ENCODE measurements around the gene C1orf52. TPM values are rescaled to one million over a fixed set of nuclear protein-coding genes. Genes with fewer than 3 reads are reported as not detected.

The C1orf52 gene
- total and polyA plus RNA-seq, 2 of the 13 experiments (the other 11 are each of a cell fraction or from before 2014, with no cell fraction given): 19.4 to 27.4 TPM

DNA sequence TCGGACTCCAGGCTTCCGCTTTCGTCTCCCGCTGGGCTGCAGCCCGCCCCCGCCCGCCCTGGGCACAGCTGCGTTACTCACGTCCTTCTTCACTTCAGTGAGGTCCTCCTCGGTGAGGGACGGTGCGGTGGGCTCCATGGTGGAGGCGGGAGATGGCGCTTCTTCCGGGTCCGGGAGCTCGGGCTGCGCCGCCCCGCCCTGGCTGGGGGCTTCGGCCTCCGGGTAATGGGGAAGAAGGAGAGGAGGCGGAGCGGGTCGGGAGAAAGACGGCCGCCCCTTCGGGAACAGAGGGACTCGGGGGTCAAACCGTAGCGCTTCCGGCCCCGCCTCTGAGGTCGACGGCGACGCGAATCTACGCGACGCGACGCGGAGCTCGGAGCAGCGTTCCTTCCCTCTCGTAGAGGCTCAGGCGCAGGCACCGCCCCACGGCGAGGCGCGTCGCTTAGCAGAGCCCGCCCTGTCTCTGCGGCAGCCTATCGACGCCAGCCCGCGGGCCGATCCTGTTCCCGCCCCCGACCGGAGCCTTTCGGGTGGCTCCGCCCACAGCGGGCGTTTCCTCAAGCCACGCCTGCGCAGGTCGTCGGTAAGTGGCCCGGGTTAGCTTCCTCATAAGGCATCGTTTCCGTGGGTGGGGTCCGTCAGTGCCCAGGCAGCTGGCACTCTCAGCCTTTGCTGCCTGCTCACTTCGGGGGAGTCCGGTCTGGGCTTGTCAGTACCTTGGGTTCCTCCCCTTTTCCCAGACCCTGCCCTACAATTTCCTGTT is 16.9 kb upstream of the C1orf52 start, which contains the start of gene BCL10 (continued):
- TF ChIP-seq, protein P1, sequence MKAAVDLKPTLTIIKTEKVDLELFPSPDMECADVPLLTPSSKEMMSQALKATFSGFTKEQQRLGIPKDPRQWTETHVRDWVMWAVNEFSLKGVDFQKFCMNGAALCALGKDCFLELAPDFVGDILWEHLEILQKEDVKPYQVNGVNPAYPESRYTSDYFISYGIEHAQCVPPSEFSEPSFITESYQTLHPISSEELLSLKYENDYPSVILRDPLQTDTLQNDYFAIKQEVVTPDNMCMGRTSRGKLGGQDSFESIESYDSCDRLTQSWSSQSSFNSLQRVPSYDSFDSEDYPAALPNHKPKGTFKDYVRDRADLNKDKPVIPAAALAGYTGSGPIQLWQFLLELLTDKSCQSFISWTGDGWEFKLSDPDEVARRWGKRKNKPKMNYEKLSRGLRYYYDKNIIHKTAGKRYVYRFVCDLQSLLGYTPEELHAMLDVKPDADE (CRISPR knock-in tag; IDR thresholded peaks at IDR 0.05): no peak
- TF ChIP-seq NCOA5 (CRISPR knock-in tag; IDR thresholded peaks at IDR 0.05) (no peak), ZNF607 (CRISPR knock-in tag; IDR thresholded peaks at IDR 0.05; ENCODE audit: borderline replicate concordance) (no peak), ZNF530 (CRISPR knock-in tag; IDR thresholded peaks at IDR 0.05; ENCODE audit: low read depth) (no peak), TGIF2 (CRISPR knock-in tag; IDR thresholded peaks at IDR 0.05) (no peak; the same call in 1 of the 2 replicates), ZC3H13 (CRISPR knock-in tag; IDR thresholded peaks at IDR 0.05) (no peak), SSRP1 (CRISPR knock-in tag; IDR thresholded peaks at IDR 0.05) (no peak), HNRNPUL1 (IDR thresholded peaks at IDR 0.05; ENCODE audit: low read depth, low read length) (no peak), ZHX1 (CRISPR knock-in tag; IDR thresholded peaks at IDR 0.05; ENCODE audit: low read depth) (peak; percentile 68), PAWR (CRISPR knock-in tag; IDR thresholded peaks at IDR 0.05; ENCODE audit: borderline replicate concordance) (no peak), ZNF629 (CRISPR knock-in tag; conservative IDR thresholded peaks at IDR 0.05) (no peak), ZNF704 (CRISPR knock-in tag; IDR thresholded peaks at IDR 0.05; ENCODE audit: borderline replicate concordance) (no peak), THAP11 (CRISPR knock-in tag; IDR thresholded peaks at IDR 0.05) (peak; percentile 89), HDAC6 (IDR thresholded peaks at IDR 0.05; ENCODE audit: low read depth, low read length) (no peak), MAZ (IDR thresholded peaks at IDR 0.05; ENCODE audit: borderline replicate concordance, low read depth, low read length) (0 out of 2 replicates have a peak, but pooled peaks have one; percentile 62), MAZ (CRISPR knock-in tag; IDR thresholded peaks at IDR 0.05; ENCODE audit: low read depth) (peak; percentile 81), NCOR1 (IDR thresholded peaks at IDR 0.05; ENCODE audit: borderline replicate concordance, low read length) (no peak), ZBTB46 (CRISPR knock-in tag; IDR thresholded peaks at IDR 0.05; ENCODE audit: borderline replicate concordance) (no peak), GABPB1 (CRISPR knock-in tag; IDR thresholded peaks at IDR 0.05) (peak; percentile 96)
- TF ChIP-seq, protein P2, sequence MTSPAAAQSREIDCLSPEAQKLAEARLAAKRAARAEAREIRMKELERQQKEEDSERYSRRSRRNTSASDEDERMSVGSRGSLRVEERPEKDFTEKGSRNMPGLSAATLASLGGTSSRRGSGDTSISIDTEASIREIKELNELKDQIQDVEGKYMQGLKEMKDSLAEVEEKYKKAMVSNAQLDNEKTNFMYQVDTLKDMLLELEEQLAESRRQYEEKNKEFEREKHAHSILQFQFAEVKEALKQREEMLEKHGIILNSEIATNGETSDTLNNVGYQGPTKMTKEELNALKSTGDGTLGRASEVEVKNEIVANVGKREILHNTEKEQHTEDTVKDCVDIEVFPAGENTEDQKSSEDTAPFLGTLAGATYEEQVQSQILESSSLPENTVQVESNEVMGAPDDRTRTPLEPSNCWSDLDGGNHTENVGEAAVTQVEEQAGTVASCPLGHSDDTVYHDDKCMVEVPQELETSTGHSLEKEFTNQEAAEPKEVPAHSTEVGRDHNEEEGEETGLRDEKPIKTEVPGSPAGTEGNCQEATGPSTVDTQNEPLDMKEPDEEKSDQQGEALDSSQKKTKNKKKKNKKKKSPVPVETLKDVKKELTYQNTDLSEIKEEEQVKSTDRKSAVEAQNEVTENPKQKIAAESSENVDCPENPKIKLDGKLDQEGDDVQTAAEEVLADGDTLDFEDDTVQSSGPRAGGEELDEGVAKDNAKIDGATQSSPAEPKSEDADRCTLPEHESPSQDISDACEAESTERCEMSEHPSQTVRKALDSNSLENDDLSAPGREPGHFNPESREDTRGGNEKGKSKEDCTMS (CRISPR knock-in tag; conservative IDR thresholded peaks at IDR 0.05): no peak

Measured in HepG2 (cell line).